Activated CD4-positive, CD25-positive, alpha-beta regulatory T cell treated with anti-CD3 and anti-CD28 coated beads, Interleukin-2, amount 50 U/mL, for 72 hours (primary cell): Measurements from ENCODE around the gene DES.

Source experiments
- DNase-seq: peaks from one replicate; pipeline ENCODE4 v3.0.0; 2021

The DES gene

DNA sequence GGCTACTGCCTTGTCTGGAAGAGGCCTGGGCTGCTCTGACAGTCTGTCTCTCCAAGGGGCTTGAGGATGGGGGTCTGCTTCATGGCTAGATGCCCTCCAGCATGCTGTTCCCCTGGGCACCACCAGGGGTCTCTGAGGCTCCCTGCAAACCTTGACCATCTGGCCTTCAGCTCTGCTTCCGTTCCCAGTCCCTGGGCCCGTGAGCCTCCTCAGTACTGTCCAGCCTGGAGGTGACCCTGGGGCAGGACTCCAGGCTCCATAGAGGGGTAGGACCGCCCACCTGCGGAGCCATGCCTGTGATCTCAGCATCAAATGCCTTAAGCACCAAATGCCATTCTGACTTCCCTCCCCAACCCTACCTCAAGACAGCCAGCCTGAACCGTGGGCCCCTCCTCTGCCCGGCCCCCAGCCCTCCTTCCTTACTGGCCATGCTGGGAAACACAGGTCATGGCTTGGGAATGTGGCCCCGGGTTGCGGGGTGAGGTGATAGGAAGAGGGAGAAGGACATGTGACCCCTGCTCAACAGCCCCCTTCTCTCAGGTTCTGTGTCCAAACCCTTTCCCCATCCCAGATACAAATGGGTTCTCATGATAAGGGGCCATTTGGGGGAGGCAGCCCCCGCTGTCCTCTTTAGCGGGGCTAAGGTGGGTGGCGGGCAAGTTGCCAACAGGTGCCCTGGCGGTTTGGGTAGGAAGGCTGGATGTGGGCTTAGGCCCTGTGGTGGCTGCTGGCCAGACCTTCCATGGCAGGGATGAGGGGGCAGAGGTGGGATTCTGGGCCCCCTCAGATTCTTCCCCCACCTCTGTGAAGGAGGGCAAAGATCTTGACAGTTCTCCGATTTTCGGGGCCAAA is 41.5 kb downstream of the DES start:
- peak; percentile 58 for DNase-seq

DNA sequence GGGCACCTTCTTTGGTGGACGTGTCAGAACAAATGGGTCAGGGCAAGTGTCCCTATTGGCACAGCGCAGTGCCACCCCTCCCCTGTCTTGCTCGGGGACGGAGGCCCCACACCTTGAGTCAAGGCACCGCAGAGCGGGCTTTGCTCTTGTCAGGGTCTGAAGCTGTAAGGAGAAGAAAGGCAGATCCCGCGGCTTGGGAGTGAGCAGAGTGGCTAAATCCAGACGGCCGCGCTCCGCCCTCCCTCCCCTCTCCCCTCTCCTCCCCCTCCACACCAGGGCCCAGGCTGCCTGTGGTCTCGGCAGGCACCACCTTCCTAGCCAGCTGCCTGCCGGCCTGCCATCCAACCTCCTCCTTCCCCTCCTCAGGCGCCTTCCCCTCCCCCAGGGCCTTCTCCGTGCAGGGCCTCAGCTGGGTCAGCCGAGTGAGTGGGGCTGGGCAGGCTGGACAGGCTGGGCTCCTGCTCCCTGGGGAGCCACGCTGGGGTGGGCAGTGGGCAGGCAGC is 42.3 kb downstream of the DES start:
- no peak for DNase-seq

DNA sequence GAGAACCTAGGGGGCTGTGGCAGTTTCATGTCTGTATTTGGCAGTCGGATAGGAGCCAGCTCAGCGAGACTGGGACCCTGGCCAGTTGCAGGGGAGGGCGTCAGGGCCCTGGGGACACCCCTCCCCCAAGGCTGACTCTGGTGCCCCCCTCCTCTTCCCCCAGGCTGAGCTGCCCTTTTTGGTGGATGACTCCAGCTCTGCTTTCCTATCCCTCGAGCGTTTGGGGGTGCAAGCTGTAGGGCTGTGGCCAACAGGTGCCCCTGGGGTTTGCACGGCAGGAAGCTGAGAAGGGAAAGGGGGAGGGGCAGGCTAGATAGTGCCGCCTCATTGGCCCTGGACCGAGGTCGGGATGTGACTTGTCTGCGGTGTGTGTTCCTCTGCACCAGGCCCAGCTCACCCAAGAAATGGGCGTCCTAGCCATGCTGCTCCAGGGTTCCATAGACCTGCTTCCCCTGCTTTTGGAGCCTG is 42.9 kb downstream of the DES start:
- no peak for DNase-seq

DNA sequence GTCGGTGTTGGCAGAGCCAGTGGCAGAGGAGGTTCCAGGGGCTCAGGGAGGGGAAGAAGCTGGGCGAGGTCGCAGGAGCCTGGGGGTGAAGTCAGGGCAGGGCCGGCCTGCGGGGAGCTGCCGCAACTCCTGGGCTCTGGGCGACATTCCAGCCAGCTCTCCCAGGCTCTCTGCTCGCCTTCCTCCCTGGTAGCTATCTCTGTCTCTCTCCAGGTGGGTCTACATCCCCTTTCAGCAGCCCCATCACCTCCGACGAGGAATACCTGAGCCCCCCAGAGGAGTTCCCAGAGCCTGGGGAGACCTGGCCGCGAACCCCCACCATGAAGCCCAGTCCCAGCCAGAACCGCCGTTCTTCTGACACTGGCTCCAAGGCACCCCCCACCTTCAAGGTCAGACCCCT is 43.5 kb downstream of the DES start:
- DNase-seq = no peak

DNA sequence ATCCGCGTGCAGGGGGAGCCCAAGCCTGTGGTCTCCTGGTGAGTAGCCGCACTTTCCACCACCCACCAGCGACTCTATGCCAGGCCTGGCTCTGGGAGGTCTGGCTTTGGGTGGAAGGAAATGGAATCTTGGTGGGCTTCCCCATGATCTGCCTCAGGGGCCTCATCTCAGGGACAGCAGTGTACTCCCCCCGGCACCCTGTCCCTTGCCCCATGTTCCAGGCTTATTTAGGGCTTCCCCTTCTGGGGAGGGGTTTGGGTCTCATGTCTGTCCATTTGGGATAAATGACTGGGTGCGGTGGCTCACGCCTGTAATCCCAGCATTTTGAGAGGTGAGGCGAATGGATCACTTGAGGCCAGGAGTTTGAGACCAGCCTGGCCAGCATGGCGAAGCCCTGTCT is 44.2 kb downstream of the DES start:
- DNase-seq = no peak

DNA sequence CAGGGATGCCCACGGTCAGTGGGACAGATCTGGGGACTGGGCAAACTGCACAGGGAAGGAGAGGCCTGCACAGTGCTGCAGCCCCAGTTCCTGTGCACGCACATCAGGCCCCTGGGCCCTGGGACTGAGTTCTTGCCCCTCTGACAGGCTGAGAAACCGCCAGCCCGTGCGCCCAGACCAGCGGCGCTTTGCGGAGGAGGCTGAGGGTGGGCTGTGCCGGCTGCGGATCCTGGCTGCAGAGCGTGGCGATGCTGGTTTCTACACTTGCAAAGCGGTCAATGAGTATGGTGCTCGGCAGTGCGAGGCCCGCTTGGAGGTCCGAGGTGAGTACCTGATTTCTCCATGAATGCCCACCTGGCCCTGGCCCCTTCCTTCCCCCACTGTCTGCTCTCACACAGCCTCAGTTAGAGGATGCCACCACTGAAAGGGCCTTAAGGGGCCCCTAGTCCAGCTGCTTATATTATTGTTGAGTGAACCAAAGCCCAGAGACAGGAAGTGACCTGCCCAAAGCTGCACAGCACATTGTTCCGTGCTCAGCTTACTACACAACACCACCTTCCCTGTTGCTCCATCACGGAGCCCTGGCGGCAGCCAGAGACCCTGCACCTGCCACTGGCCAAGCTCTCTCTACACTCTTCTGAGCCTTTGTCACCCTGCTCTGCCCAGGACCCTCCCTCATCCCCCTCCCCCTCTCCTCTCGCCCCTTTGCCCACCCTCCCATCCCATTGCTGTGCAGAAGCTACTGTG is 46.3 kb downstream of the DES start:
- no peak for DNase-seq

DNA sequence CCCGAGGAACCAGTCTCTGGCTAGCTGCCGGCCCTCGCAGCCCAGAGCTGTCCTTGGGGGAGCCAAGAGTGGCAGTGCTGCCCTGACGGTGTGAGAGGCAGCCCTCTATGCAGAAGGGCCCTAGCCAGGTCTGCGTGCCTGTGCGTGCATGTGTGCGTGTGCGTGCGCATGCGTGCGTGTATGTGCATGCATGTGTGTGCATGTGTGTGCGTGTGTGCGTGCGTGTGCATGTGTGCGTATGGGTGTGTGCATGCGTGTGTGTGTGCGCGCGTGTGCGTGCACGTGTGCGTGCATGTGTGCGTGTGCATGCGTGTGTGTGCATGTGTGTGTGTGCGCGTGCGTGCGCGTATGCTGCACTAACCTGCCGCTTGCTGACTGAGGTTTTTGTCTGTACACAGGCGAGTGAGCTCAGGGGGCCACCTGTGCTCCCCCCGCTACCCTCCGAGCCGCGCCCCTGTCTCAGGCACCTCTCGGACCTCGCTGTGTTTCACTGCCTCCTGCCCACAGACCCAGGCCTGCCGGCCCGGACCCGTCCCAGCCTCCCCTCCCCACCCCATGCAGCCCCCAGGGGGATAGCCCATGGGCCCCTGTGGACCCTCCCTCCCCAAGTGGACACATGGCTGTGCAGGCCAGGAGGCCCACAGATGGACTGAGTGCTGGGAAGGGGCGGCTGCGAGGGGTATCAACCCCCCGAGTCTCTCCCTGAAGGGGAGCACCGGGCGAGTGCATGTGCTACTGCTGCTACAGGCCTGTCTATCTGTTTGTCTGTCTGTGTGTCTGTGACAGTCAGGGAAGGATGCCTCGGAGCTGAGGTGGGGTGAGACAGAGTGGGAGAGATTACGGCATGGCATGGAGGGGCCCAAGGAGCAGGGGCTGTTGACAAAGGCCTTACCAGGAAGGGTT is 47.7 kb downstream of the DES start:
- DNase-seq = no peak

DNA sequence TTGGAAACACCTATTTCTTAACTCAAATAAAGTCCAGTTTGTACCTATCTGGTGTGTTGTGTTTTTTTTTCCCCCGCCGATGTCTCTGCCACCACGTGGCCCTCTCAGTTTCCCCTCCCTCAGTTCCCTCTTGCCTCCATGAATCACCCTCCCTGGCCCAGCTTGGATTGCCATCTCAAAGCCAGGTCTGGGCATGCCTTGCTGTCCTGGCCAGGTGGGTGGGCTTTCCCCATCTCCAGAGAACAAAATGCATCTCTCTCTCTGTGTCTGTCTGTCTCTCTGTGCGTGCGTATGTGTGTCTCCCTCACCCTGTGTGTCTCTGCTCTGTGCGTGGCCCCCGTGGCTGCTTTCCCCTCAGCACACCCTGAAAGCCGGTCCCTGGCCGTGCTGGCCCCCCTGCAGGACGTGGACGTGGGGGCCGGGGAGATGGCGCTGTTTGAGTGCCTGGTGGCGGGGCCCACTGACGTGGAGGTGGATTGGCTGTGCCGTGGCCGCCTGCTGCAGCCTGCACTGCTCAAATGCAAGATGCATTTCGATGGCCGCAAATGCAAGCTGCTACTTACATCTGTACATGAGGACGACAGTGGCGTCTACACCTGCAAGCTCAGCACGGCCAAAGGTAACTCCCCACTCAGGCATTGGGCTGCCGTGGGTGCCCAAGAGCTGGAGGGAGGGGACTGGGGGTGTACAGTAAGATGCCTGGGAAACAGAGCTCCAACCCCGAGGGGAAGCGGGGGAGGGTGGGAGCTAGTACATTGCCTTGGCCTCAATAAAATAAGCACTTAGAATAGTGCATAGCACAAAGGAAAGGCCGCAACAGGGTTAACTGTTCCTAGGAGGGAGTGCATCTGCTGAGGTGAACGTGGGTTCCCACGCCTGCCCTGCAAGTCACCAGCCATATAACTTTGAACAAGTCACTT is 48.9 kb downstream of the DES start:
- DNase-seq = no peak

DNA sequence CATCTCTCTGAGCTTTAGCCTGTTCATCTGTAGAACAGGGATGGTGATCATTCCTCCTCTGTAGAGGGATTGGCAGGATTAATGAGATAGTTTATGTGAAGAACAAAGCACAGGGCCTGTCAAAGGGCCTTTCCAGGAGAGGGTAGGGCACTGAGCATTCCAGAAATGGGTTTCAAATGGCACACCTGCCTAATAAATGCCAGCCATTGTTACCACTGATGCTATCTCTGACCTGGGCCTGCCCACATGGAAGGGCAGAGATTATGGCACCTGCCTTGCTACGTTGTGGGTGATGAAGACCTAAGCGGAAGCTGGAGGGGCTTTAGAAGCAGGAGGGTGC is 49.5 kb downstream of the DES start:
- DNase-seq = no peak

DNA sequence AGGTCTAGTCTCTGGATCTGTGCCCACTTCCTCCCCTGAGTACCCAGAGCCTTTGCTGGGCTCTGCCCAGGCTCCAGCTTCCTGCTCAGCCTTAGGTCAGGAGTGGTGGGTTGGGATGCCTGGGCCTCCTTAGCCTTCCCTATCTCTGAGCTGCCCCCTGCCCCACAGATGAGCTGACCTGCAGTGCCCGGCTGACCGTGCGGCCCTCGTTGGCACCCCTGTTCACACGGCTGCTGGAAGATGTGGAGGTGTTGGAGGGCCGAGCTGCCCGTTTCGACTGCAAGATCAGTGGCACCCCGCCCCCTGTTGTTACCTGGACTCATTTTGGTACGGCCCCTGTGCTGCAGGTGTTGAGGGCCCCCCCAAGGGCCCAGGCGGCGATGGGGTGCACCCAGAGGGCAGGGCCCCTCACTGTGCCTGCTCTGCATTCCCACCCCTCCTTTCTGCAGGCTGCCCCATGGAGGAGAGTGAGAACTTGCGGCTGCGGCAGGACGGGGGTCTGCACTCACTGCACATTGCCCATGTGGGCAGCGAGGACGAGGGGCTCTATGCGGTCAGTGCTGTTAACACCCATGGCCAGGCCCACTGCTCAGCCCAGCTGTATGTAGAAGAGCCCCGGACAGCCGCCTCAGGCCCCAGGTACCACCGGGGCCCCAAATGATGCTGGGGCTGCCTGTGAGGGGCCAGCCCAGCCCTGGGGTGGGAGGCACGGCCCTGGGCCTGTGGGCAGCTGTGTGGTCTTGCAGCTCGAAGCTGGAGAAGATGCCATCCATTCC is 50.4 kb downstream of the DES start:
- DNase-seq = no peak

DNA sequence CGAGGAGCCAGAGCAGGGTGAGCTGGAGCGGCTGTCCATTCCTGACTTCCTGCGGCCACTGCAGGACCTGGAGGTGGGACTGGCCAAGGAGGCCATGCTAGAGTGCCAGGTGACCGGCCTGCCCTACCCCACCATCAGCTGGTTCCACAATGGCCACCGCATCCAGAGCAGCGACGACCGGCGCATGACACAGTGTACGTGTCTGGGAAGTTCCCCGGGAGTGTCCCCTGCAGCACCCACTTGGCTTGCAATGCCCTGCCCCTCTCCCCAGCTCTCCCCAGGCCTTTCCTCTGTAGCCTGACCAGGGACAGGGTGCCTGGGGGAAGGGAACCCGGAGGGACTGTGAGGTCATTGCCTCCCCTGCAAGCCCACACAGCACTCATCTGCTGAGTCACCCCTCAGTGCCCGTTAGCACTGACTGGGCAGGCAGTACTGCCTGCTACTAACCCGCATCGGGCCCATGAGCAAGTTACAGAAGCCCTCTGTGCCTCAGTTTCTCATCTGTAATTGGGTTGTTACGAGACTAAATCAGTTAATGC is 51.1 kb downstream of the DES start:
- DNase-seq = no peak

DNA sequence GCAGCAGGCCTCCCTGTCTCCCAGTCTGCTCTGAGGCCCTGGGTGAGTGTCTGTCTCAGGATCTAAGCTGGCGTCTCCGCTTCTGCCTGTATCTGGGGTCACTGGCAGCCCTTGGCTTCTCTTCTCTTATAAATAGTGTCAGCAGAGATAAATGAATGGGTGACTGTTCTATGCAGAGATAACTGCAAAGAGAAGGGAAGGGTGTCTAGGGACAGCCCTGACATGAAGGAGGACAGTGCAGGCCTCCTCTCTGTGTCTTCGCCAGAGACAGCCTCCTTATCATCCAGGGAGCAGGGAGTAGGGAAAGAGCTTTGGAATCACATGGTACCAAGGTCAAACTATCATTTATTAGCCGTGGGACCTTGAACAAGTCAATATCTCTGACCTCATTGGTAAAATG is 52.3 kb downstream of the DES start:
- no peak for DNase-seq

DNA sequence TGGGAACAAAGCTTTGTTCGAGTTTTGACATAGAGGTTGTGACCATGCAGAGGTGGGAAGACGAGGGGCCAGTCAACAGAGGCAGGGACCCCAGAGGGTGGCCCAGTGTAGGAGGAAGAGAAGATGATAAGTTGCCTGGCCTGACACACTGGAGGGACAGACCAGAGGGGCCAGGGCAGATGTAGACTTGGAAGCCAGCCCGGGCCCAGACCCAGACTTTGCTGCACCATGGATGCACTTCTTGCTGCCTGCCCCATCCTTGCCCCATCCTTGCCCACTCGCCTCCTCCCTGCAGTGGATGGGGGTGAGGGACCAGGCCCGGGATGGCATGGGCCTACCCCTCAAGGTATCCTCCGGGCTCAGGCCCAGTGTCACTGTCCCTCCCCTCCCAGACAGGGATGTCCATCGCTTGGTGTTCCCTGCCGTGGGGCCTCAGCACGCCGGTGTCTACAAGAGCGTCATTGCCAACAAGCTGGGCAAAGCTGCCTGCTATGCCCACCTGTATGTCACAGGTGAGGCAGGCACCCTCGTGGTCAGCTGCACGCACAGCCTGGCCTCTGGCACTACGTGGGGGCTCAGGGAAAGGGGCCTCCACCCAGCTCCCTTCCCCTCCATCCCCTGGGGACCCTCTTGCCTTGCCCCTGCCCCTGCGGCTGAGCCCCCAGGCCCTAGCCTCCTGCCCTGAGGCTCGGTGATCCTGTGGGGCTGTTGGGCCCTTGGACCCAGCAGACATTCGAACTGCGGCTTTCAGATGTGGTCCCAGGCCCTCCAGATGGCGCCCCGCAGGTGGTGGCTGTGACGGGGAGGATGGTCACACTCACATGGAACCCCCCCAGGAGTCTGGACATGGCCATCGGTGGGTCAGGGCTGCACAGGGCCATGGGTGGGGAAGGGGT is 53.5 kb downstream of the DES start:
- DNase-seq = no peak

DNA sequence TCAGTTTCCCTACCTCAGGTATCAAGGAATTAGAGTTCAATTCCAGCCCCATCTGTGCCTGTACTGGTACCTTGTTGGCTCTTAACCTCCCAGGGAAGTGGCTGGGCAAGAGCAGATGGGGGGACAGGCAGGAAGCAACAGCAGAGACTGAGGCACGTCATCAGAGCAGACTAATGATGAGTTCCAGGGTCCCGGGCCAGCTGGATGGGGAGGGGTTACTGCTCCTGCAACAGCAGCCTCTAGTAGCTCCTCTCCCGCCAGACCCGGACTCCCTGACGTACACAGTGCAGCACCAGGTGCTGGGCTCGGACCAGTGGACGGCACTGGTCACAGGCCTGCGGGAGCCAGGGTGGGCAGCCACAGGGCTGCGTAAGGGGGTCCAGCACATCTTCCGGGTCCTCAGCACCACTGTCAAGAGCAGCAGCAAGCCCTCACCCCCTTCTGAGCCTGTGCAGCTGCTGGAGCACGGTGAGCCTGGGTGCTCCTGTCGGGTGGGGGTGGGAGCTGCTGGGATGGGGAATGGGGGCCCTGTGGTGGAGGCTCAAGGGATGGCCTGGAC is 54.5 kb downstream of the DES start:
- DNase-seq = no peak

DNA sequence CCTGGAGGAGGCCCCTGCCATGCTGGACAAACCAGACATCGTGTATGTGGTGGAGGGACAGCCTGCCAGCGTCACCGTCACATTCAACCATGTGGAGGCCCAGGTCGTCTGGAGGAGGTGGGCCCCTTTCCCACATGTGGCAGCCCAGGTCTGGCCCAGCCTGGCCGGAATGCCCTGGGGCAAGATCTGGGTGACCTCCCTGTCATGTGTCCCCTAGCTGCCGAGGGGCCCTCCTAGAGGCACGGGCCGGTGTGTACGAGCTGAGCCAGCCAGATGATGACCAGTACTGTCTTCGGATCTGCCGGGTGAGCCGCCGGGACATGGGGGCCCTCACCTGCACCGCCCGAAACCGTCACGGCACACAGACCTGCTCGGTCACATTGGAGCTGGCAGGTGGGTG is 55.3 kb downstream of the DES start:
- no peak for DNase-seq

DNA sequence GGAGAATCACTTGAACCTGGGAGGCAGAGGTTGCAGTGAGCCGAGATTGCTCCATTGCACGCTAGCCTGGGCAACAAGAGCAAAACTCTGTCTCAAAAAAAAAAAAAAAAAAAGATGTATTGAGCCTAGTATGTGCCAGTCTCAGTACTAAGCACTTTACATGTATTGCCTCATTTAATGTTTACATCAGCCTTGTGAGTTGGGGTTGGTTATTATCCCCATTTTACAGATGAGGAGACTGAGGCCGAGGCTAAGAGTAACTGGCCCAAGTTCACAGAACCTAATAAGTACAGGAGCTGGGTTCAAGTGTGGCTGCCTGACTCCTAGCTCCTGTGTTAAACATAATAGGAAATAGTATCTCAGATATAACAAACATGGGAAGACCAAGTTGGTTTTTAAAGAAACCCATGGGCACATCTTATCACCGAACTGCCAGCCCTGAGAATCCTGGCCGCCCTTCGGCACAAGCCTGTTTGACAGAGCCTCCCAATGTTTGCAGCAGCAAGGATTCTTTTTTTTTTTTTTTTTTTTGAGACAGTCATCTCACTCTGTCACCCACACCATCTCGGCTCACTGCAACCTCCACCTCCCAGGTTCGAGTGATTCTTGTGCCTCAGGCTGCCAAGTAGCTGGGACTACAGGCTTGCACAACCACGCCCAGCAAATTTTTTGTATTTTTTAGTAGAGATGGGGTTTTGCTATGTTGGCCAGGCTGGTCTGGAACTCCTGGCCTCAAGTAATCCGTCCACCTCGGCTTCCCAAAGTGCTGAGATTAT is 56.3 kb downstream of the DES start:
- no peak for DNase-seq

DNA sequence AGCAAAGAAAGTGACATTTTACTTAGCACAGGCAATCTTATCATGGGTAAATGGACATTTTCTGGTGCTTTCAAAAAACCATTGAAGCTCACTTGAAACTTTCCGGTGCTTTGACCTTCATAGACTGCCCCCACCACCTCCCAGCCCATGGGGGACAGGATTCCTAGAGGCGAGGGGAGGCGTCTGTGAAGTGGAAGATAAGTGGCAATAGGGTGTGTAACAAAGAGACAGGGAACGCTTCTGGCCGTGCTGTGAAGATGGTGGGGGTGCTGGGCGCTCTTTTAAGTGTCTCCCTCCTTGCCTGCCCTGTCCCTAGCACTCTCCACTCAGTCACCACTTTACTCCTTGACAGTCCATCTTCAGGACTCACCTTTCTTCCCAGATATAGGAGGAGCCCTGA is 57.1 kb downstream of the DES start:
- DNase-seq = no peak
